HG03378 (cell line): Measurements from ENCODE around the gene PAQR6.

Experiments used
- ATAC-seq: cut with Tn5 transposase; IDR thresholded peaks from one replicate; pipeline ENCODE4 v1.9.1; 2021; ENCODE audit warnings: mild to moderate bottlenecking, moderate library complexity; ENCODE audit not compliant: unreplicated experiment

Gene PAQR6

GRCh38 chr1:156200044-156200443 lies 47.8 kb downstream of the PAQR6 start:
- ATAC-seq, result no peak

DNA sequence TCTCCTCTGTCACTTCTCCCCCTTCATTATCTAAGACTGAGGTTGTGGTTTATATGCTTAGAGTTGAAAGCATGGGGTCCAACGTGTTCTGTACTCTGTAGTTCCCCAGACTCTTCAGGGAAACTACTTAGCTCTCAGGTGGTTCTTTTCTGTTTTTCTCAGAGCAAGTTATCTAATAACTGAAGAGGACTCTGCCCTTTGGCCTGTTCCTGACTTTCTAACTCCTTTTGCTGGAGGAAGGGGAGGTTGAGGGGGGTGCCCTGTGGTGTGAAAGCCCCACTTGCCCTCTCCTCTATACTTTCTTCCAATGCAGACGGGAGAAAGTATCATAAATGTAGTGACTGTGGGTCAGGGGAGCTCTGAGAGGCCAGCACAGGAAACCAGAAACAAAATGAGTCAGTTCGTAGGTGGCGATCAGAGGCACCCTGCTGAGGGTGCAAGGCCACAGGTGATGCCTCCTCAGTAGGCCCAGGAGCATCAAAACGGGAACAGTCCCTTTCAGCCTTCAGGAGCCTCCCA lies 49.0 kb downstream of the PAQR6 start:
- ATAC-seq, result no peak

- ATAC-seq, result no peak
Observed at GRCh38 chr1:156196445-156196844, 51.4 kb downstream of the PAQR6 start.

DNA sequence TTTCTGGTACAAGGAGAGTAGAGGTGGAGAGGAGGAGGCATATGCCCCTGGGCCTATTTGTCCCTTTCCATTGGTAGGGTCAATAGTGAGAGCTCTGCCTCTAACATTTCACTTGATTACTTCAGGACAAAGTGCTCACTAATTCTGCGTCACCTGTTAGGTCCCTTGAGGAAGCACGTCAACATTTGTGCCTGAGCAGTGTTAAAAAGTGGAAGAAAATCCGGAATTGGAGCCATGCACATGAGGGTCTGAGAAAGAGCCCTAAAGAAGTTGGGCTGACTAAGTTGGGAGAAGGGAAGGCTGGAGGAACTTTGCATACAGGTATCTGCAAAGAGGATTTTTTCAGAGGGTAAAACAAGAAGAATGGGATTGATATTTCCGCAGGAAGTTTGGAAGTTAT lies 52.0 kb downstream of the PAQR6 start:
- ATAC-seq, result no peak

DNA sequence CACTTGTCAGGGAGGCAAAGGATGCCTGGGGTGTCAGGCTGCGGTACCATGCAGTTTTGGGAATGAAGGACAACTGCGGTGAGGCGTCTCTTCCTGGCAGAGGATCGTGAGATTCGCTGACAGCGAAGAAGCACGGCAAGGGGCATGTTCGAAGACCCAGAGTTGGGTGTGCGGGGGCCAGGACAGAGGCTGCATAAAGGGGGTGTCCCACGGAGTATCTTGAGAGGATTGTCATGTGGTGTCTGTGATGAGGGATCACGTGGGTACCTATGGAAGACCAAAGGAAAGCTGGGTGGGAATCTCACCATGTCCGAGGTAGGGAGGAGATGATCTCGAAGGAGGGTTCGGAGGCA lies 53.6 kb downstream of the PAQR6 start:
- ATAC-seq, result no peak

- peak; percentile 91 for ATAC-seq
Observed at GRCh38 chr1:156193488-156194299, 54.2 kb downstream of the PAQR6 start, which contains the start of gene SLC25A44. Gene SLC25A44 (plus strand): TSS chr1:156194104. CDS start chr1:156199848, 5,744 bp downstream.
